Activated T-helper 1 cell treated with anti-CD3 and anti-CD28 coated beads, Interleukin-2, amount 50 U/mL, for 16 hours (primary cell): ENCODE data around the gene RPGRIP1L.

ENCODE experiments used
- DNase-seq, 2 donors: peaks; one replicate each; pipeline ENCODE4 v3.0.0-alpha.2; 2020; ENCODE audit warnings: low read depth in 1 of 2, low spot score in 1 of 2

The RPGRIP1L gene

DNA sequence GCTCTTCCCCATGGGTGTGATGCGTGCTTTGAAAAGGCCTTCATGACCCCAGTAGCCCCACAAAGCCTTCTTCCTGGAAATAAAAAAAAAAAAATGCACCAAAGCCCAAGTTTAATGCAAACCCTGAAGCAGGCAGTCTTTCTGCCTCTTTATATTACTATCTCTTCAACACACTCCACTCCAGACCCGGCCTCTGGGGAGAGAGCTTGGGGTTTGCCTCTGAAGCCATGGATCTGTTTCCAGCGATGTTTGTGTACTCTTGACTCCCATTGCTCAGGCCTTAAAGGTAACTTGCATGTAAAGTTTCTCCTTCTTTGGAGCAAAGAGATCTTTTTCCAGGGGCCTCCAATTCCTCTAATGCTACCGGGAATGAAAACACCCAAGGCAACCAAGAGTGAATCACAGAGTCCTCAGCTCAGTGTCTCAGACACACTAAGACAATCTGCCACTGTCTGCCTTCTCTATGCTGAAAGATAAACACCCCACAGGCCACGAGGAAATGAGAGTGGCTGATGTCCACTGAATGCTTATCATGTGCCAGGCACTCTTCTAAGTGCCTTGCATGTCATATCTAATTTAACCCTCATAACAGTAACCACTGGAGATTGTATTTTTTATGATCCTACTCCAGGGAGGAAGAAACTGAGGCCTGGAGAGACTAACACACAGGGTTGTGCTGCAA lies 144.2 kb downstream of the RPGRIP1L start:
- no peak for DNase-seq

DNA sequence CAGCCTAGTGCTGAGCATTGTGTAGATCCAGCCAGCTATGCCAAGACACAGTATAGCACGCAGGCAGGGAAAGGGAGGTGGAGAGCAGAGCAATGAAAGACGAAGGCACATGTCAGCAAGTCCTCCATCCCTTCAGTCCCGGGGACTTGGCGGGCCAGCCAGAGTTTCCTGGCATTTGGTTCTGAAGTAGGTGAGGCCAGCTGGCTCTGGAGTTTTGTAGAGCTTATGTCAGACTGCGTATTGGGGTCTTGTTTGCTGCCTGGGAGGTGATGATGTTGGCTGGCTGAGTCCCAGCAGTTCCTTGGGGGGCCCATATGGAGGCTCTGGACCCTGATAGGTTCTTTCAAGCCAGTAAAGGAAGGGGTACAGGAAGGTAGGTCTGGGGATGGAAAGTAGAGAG lies 144.9 kb downstream of the RPGRIP1L start:
- DNase-seq: no peak

DNA sequence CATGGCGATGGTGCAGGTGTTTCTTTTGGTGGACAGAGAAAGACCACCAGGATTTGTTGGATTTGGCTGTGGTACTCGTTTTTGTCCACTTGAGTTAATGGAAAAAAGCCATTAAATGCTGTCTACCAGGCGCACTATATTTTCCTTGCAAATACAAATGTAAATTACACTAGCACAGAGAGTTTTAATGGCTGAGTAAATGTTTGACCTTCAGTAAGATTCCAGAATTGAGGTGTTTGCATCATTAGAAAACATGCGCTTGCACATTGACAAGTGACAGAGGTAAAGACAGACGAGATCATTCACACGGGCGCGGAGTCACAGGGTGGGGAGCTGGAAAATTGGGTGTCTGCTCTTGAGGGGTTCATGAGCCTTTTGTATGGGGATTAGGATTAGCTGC lies 147.1 kb downstream of the RPGRIP1L start:
- no peak for DNase-seq

DNA sequence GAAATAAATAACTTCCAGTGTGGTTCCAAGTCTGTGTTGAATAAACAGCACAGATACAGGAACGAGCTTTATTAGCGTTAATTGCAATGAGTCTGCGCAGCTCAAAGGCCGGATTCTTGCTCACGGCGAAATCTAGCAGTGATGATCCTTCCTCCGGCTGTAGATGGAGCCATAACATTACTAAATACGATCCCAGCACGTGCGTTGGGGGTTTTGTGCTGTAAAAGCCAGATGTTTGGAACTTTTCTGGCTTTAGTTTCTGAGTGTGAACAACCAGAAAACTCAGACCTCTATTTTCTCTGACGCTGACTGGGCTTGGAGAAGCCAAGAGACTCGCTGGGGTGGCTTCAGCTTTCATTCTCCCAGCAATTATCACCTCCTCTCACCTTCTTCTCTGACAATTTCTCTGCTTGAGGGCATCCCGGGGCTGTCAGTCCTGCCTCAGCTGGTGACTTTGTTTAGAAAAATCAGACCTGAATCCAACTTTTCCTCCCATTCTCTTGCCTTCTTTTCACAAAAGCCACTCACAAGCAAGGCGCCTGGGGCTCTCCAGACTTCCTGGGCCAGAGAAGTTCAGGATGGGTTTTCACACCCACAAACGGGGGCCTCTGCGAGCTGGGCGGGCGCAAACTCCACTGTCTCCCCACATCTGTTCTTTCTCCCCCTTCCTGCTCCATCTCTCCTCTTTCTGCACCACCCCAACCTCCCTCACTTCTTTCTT lies 153.5 kb downstream of the RPGRIP1L start:
- DNase-seq: peak in 1 of 2 donors; percentile 19
